NCI-H526 (cell line): Measurements from ENCODE around the gene AP1B1.

ENCODE experiments used
- DNase-seq, 2 experiments: peaks; one replicate each; lab custom pipeline; 2025; lab: John Stamatoyannopoulos, UW

Gene AP1B1

GRCh38 chr22:29299136-29299900 lies 89.1 kb downstream of the AP1B1 start:
- DNase-seq, result no peak

GRCh38 chr22:29298641-29299040 lies 89.7 kb downstream of the AP1B1 start:
- DNase-seq, result no peak

- no peak for DNase-seq
These were observed 96.0 kb downstream of the AP1B1 start for GRCh38 chr22:29292379-29292778.

- DNase-seq, result no peak
These were observed 97.2 kb downstream of the AP1B1 start for GRCh38 chr22:29291215-29291614.

GRCh38 chr22:29290061-29290460 lies 98.3 kb downstream of the AP1B1 start:
- DNase-seq, result no peak

- no peak for DNase-seq
These were observed 99.5 kb downstream of the AP1B1 start for GRCh38 chr22:29288837-29289236.

GRCh38 chr22:29284196-29284595 lies 104.2 kb downstream of the AP1B1 start:
- DNase-seq, result no peak

GRCh38 chr22:29277927-29278326 lies 110.4 kb downstream of the AP1B1 start:
- DNase-seq, result no peak
